ENCODE measurements around the gene ATP6V1E1. TPM values are rescaled to one million over a fixed set of nuclear protein-coding genes. Genes with fewer than 3 reads are reported as not detected.

ATP6V1E1 gene
- total and polyA plus RNA-seq, 9 of the 15 experiments (the other 6 are each of a cell fraction or from before 2014, with no cell fraction given), result 122 to 249 (median 179) TPM

GRCh38 chr22:17629641-17630040 lies 1.1 kb upstream of the ATP6V1E1 start (continued):
- TF ChIP-seq MAFF (IDR thresholded peaks at IDR 0.05; ENCODE audit: low read length), result no peak
- no peak for TF ChIP-seq ZNF274 (IDR thresholded peaks at IDR 0.05; ENCODE audit: borderline replicate concordance, low read depth, low read length)
- no peak for TF ChIP-seq CSDE1 (IDR thresholded peaks at IDR 0.05)
- TF ChIP-seq ZNF165 (CRISPR knock-in tag; IDR thresholded peaks at IDR 0.05; ENCODE audit: borderline replicate concordance), result 0 out of 2 replicates have a peak, but pooled peaks have one; percentile 72
- no peak for TF ChIP-seq OTX1 (CRISPR knock-in tag; IDR thresholded peaks at IDR 0.05)
- no peak for TF ChIP-seq LCOR (CRISPR knock-in tag; IDR thresholded peaks at IDR 0.05)
- TF ChIP-seq CBX3 (IDR thresholded peaks at IDR 0.05; ENCODE audit: borderline replicate concordance in 1 of 2, low read length in 2 of 2), result no peak
- TF ChIP-seq PTRF (tag; IDR thresholded peaks at IDR 0.05), result peak; percentile 25; the same call in 1 of the 2 replicates
- TF ChIP-seq PHB2 (IDR thresholded peaks at IDR 0.05; ENCODE audit: low read depth), result 0 out of 2 replicates have a peak, but pooled peaks have one; percentile 25
- TF ChIP-seq ARID1B (IDR thresholded peaks at IDR 0.05), result no peak
- no peak for TF ChIP-seq NBN (IDR thresholded peaks at IDR 0.05; ENCODE audit: low read depth)
- TF ChIP-seq ESRRA (IDR thresholded peaks at IDR 0.05; ENCODE audit: borderline replicate concordance, low read depth), result no peak
- TF ChIP-seq RREB1 (CRISPR knock-in tag; IDR thresholded peaks at IDR 0.05), result no peak
- no peak for TF ChIP-seq CAMTA2 (CRISPR knock-in tag; conservative IDR thresholded peaks at IDR 0.05)
- peak; percentile 42; the same call in 1 of the 2 replicates for TF ChIP-seq ZNF316 (IDR thresholded peaks at IDR 0.05)
- TF ChIP-seq, protein P1, sequence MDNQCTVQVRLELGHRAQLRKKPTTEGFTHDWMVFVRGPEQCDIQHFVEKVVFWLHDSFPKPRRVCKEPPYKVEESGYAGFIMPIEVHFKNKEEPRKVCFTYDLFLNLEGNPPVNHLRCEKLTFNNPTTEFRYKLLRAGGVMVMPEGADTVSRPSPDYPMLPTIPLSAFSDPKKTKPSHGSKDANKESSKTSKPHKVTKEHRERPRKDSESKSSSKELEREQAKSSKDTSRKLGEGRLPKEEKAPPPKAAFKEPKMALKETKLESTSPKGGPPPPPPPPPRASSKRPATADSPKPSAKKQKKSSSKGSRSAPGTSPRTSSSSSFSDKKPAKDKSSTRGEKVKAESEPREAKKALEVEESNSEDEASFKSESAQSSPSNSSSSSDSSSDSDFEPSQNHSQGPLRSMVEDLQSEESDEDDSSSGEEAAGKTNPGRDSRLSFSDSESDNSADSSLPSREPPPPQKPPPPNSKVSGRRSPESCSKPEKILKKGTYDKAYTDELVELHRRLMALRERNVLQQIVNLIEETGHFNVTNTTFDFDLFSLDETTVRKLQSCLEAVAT (IDR thresholded peaks at IDR 0.05), result peak in 1 of 2 experiments; percentile 64; a peak in 1 of 4 replicates
- TF ChIP-seq ELF4 (CRISPR knock-in tag; IDR thresholded peaks at IDR 0.05), result 0 out of 2 replicates have a peak, but pooled peaks have one; percentile 55
- TF ChIP-seq PREB (CRISPR knock-in tag; IDR thresholded peaks at IDR 0.05), result no peak
